ENCODE data around the gene KIFC1. TPM values are rescaled to one million over a fixed set of nuclear protein-coding genes. Genes with fewer than 3 reads are reported as not detected.
A peak's percentile ranks its signal among the peaks of the same experiment; 100 is the strongest.

Gene KIFC1
- total and polyA plus RNA-seq, 9 of the 15 experiments (the other 6 are each of a cell fraction or from before 2014, with no cell fraction given), result 1.3 to 95.2 (median 76.9) TPM

DNA sequence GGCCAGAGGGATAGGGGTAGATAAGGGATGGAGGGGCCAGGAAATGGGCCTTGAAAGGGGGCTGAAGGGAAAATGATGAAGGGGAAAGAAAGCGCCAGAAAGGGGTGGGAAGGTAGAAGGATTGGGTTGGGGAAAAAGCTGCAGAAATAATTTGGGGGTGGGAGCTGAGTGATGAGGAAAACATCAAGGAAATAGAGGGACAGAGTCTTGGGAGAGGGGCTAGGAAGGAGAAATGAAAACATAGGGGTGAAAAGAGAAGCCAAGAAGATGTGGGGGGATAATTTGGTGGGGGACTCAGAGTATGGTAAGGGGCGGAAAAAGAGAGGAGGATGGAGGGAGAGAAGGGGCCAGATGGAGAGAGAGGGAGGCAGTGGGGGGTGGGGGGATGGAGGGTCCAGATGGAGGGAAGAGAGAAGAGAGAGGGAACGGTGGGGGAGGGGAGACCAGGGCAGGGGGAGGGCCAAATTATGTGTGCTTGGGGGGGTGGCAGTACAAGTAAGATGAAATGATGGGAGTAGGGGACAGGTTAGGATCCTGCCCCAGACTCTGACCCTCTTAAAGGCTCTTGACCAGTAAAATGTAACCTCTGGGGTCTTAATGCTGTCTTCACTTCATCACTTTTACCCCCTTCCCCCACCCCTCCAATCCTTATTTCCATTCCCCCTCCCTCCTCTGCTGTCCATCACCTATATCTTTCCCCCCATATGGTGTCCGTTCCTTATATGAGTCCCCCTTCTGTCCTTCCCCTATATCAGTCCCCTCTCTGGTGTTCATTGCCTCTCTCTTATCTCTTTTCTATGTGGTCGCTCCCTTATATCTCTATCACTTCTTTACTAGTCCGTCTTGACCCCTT is 29.1 kb downstream of the KIFC1 start (continued):
- peak; percentile 92 for TF ChIP-seq ZBTB40 (IDR thresholded peaks at IDR 0.05)
- TF ChIP-seq ZBTB40 (CRISPR knock-in tag; IDR thresholded peaks at IDR 0.05), result no peak
- peak; percentile 36; the same call in 1 of the 2 replicates for TF ChIP-seq STAT5A (IDR thresholded peaks at IDR 0.05; ENCODE audit: borderline replicate concordance, low read length)
- TF ChIP-seq NCOA2 (IDR thresholded peaks at IDR 0.05; ENCODE audit: partially characterized antibody in 2 of 2), result no peak
- no peak for TF ChIP-seq ZNF212 (CRISPR knock-in tag; IDR thresholded peaks at IDR 0.05)
- TF ChIP-seq OTX1 (CRISPR knock-in tag; IDR thresholded peaks at IDR 0.05), result peak; percentile 58
- TF ChIP-seq, protein P1, sequence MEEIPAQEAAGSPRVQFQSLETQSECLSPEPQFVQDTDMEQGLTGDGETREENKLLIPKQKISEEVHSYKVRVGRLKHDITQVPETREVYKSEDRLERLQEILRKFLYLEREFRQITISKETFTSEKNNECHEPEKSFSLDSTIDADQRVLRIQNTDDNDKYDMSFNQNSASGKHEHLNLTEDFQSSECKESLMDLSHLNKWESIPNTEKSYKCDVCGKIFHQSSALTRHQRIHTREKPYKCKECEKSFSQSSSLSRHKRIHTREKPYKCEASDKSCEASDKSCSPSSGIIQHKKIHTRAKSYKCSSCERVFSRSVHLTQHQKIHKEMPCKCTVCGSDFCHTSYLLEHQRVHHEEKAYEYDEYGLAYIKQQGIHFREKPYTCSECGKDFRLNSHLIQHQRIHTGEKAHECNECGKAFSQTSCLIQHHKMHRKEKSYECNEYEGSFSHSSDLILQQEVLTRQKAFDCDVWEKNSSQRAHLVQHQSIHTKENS (CRISPR knock-in tag; IDR thresholded peaks at IDR 0.05), result no peak
